Adrenal gland (tissue), 5 donors: ENCODE results near the gene SELP.
"Not testable (repeated sequence)": the region's sequence is repeated elsewhere in the genome, so short reads cannot be mapped to it uniquely, and the experiment has no call there.

Experiments used
- POLR2A ChIP-seq, 2 donors: fragments of 450-650 bp; IDR thresholded peaks; one replicate each; pipeline ENCODE4 v1.6.1; 2017; ENCODE audit warnings: antibody characterized with exemption in 2 of 2, mild to moderate bottlenecking in 2 of 2, moderate library complexity in 1 of 2
- TF ChIP-seq, protein P1 (sequence below), 6 experiments: fragments of 450-650 bp in 4 of 6; fragments of 200-600 bp in 2 of 6; sonication (generic) in 1 of 6; IDR thresholded peaks; 1 replicate in 5 of 6; 2 replicates in 1 of 6; pipeline versions ENCODE4 v1.5.1 to v1.8.0; 2016 to 2021; ENCODE audit warnings: antibody characterized with exemption in 6 of 6, mild to moderate bottlenecking in 2 of 6, moderate library complexity in 1 of 6
- donor health status: DM: no; HTN: no; CAD: no.

DNA sequence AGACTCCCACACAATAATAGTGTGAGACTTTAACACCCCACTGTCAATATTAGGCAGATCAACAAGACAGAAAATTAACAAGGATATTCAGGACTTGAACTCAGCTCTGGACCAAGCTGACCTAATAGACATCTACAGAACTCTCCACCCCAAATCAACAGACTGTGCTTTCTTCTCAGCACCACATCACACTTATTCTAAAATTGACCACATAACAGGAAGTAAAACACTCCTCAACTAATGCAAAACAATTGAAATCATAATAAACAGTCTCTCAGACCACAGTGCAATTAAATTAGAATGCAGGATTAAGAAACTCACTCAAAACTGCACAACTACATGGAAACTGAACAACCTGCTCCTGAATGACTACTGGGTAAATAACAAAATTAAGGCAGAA is 28.9 kb upstream of the SELP start:
- TF ChIP-seq, protein P1, sequence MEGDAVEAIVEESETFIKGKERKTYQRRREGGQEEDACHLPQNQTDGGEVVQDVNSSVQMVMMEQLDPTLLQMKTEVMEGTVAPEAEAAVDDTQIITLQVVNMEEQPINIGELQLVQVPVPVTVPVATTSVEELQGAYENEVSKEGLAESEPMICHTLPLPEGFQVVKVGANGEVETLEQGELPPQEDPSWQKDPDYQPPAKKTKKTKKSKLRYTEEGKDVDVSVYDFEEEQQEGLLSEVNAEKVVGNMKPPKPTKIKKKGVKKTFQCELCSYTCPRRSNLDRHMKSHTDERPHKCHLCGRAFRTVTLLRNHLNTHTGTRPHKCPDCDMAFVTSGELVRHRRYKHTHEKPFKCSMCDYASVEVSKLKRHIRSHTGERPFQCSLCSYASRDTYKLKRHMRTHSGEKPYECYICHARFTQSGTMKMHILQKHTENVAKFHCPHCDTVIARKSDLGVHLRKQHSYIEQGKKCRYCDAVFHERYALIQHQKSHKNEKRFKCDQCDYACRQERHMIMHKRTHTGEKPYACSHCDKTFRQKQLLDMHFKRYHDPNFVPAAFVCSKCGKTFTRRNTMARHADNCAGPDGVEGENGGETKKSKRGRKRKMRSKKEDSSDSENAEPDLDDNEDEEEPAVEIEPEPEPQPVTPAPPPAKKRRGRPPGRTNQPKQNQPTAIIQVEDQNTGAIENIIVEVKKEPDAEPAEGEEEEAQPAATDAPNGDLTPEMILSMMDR (IDR thresholded peaks at IDR 0.05), result not testable (repeated sequence)
- not testable (repeated sequence) for TF ChIP-seq POLR2A (IDR thresholded peaks at IDR 0.05)
